Upper lobe of left lung (tissue), 4 donors: ENCODE measurements around the gene TMEM119.
"Not testable (repeated sequence)": the region's sequence is repeated elsewhere in the genome, so short reads cannot be mapped to it uniquely, and the experiment has no call there.

Experiments used
- POLR2A ChIP-seq, 4 donors: fragments of 450-650 bp; IDR thresholded peaks; one replicate each; pipeline ENCODE4 v1.5.1; 2016 to 2017; ENCODE audit warnings: antibody characterized with exemption in 4 of 4, mild to moderate bottlenecking in 2 of 4
- POLR2AphosphoS5 ChIP-seq, 2 donors: sonication (generic); formaldehyde crosslinking; IDR thresholded peaks; one replicate each; pipeline ENCODE4 v1.5.1; 2017; ENCODE audit warnings: antibody characterized with exemption in 2 of 2
- TF ChIP-seq, protein P1 (sequence below), 6 experiments: fragments of 450-650 bp in 4 of 6; fragments of 200-600 bp in 2 of 6; sonication (generic) in 2 of 6; IDR thresholded peaks; one replicate each; pipeline ENCODE4 v1.5.1; 2016 to 2019; ENCODE audit warnings: antibody characterized with exemption in 6 of 6

DNA sequence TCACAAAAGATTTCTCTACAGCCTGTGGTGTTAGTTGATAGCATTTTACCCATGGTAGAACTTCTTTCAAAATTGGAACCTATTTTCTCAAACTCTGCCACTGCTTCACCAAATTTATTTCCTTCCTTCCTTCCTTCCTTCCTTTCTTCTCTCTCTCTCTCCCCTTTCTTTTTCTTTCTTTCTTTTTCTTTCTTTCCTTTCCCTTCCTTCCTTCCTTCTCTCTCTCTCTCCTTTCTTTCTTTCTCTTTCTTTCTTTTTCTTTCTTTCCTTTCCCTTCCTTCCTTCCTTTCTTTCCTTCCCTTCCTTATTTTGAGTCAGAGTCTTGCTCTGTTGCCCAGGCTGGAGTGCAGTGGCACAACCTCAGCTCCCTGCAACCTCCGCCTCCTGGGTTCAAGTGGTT is 23.6 kb downstream of the TMEM119 start:
- TF ChIP-seq, protein P1, sequence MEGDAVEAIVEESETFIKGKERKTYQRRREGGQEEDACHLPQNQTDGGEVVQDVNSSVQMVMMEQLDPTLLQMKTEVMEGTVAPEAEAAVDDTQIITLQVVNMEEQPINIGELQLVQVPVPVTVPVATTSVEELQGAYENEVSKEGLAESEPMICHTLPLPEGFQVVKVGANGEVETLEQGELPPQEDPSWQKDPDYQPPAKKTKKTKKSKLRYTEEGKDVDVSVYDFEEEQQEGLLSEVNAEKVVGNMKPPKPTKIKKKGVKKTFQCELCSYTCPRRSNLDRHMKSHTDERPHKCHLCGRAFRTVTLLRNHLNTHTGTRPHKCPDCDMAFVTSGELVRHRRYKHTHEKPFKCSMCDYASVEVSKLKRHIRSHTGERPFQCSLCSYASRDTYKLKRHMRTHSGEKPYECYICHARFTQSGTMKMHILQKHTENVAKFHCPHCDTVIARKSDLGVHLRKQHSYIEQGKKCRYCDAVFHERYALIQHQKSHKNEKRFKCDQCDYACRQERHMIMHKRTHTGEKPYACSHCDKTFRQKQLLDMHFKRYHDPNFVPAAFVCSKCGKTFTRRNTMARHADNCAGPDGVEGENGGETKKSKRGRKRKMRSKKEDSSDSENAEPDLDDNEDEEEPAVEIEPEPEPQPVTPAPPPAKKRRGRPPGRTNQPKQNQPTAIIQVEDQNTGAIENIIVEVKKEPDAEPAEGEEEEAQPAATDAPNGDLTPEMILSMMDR (IDR thresholded peaks at IDR 0.05), result not testable (repeated sequence)
- TF ChIP-seq POLR2A, POLR2AphosphoS5 (IDR thresholded peaks at IDR 0.05): not testable (repeated sequence)
